ENCODE results near the gene OR9A2.

Gene OR9A2

GRCh38 chr7:143012409-143012808 is 14.5 kb downstream of the OR9A2 start:
- H3K4ac ChIP-seq (ENCODE audit: low read depth, low read length) = no peak overlapping the region
- DNase-seq = no peak
- no peak overlapping the region for H3K14ac ChIP-seq (ENCODE audit: low read length)
- no peak overlapping the region for H4K8ac ChIP-seq (ENCODE audit: low read depth, low read length)
- H2AFZ ChIP-seq (ENCODE audit: insufficient read depth, low read length, poor library complexity) = no peak overlapping the region
- H4K12ac ChIP-seq (ENCODE audit: low read depth, low read length) = no peak overlapping the region
- no peak overlapping the region for H3K4me3 ChIP-seq (ENCODE audit: low read depth, low read length)
- no peaks in the 10 kb centered on the region for H3K27me3 ChIP-seq (ENCODE audit: insufficient read depth, low read length)
- peaks cover 13% of the 10 kb centered on the region for H3K79me1 ChIP-seq (ENCODE audit: low read length)
- no peak overlapping the region for H3K27ac ChIP-seq (ENCODE audit: low read depth, low read length)
- no peak overlapping the region for H3K23ac ChIP-seq (ENCODE audit: low read length)
- H3K4me2 ChIP-seq (ENCODE audit: low read length) = no peak overlapping the region
- no peaks in the 10 kb centered on the region for H3K9me3 ChIP-seq (ENCODE audit: insufficient read depth, low read depth, low read length)
- no peak overlapping the region for H2BK5ac ChIP-seq (ENCODE audit: low read depth, low read length, poor library complexity)
- H2BK12ac ChIP-seq (ENCODE audit: low read length) = peak overlapping the region; percentile 51
- H3K18ac ChIP-seq (ENCODE audit: low read length) = no peak overlapping the region
- WGBS (ENCODE audit: extremely low coverage, insufficient coverage, insufficient read length) = 100% methylated on average over 2 of the region's 4 CpGs
- peaks cover 2% of the 10 kb centered on the region for H3K79me2 ChIP-seq (ENCODE audit: control insufficient read depth, insufficient read depth, low read length, poor library complexity)
- H2BK120ac ChIP-seq (ENCODE audit: insufficient read depth, low read length, poor library complexity) = no peak overlapping the region
- no peak overlapping the region for H3K9ac ChIP-seq (ENCODE audit: low read length)
- H3K4me1 ChIP-seq (ENCODE audit: control insufficient read depth in 1 of 2, insufficient read depth in 2 of 2, low read length in 2 of 2) = peaks cover 15% of the 10 kb centered on the region in 2 experiments
- no peaks in the 10 kb centered on the region for H3K36me3 ChIP-seq (ENCODE audit: control insufficient read depth in 1 of 2, insufficient read depth in 2 of 2, low read length in 2 of 2)
- H4K91ac ChIP-seq (ENCODE audit: low read depth, low read length) = peak overlapping the region; percentile 26
- H2AK5ac ChIP-seq (ENCODE audit: low read length) = peak overlapping the region; percentile 79

GRCh38 chr7:143012001-143012400 is 14.9 kb downstream of the OR9A2 start:
- Histone ChIP-seq H2BK5ac (ENCODE audit: low read depth, low read length, poor library complexity) (no peak overlapping the region), H3K18ac (ENCODE audit: low read length) (no peak overlapping the region), H2AFZ (ENCODE audit: insufficient read depth, low read length, poor library complexity) (no peak overlapping the region), H3K27ac (ENCODE audit: low read depth, low read length) (no peak overlapping the region), H4K91ac (ENCODE audit: low read depth, low read length) (no peak overlapping the region), H3K23ac (ENCODE audit: low read length) (no peak overlapping the region), H4K8ac (ENCODE audit: low read depth, low read length) (no peak overlapping the region), H3K79me1 (ENCODE audit: low read length) (peaks cover 11% of the 10 kb centered on the region), H3K9ac (ENCODE audit: low read length) (no peak overlapping the region), H3K4me2 (ENCODE audit: low read length) (no peak overlapping the region), H3K4ac (ENCODE audit: low read depth, low read length) (no peak overlapping the region), H3K36me3 (ENCODE audit: control insufficient read depth in 1 of 2, insufficient read depth in 2 of 2, low read length in 2 of 2) (no peaks in the 10 kb centered on the region), H2BK120ac (ENCODE audit: insufficient read depth, low read length, poor library complexity) (no peak overlapping the region), H3K4me3 (ENCODE audit: low read depth, low read length) (no peak overlapping the region), H3K4me1 (ENCODE audit: control insufficient read depth in 1 of 2, insufficient read depth in 2 of 2, low read length in 2 of 2) (peaks cover 13% of the 10 kb centered on the region in 2 experiments), H4K12ac (ENCODE audit: low read depth, low read length) (no peak overlapping the region), H3K27me3 (ENCODE audit: insufficient read depth, low read length) (no peaks in the 10 kb centered on the region), H3K14ac (ENCODE audit: low read length) (no peak overlapping the region), H3K9me3 (ENCODE audit: insufficient read depth, low read depth, low read length) (no peaks in the 10 kb centered on the region), H2AK5ac (ENCODE audit: low read length) (no peak overlapping the region), H2BK12ac (ENCODE audit: low read length) (no peak overlapping the region), H3K79me2 (ENCODE audit: control insufficient read depth, insufficient read depth, low read length, poor library complexity) (peaks cover 2% of the 10 kb centered on the region)
- DNase-seq = no peak
- WGBS (ENCODE audit: extremely low coverage, insufficient coverage, insufficient read length) = no CpG with 5 or more reads among the region's 7 CpGs

GRCh38 chr7:143008007-143008901 is 18.7 kb downstream of the OR9A2 start:
- Histone ChIP-seq H3K27ac (ENCODE audit: low read depth, low read length) (no peak overlapping the region), H2BK12ac (ENCODE audit: low read length) (peak overlapping the region; percentile 82)
- WGBS (ENCODE audit: extremely low coverage, insufficient coverage, insufficient read length) = no CpG with 5 or more reads among the region's 24 CpGs

GRCh38 chr7:143005632-143006260 is 21.2 kb downstream of the OR9A2 start:
- WGBS (ENCODE audit: extremely low coverage, insufficient coverage, insufficient read length) = no CpG with 5 or more reads among the region's 6 CpGs

More at GRCh38 chr7:143008007-143008901, 18.7 kb downstream of the OR9A2 start:
- Histone ChIP-seq H4K8ac (ENCODE audit: low read depth, low read length) (no peak overlapping the region), H3K4me2 (ENCODE audit: low read length) (no peak overlapping the region), H3K79me1 (ENCODE audit: low read length) (peaks cover 6% of the 10 kb centered on the region), H3K4me3 (ENCODE audit: low read depth, low read length) (no peak overlapping the region), H3K4me1 (ENCODE audit: control insufficient read depth in 1 of 2, insufficient read depth in 2 of 2, low read length in 2 of 2) (peaks cover 4 to 7% of the 10 kb centered on the region in 2 experiments), H3K36me3 (ENCODE audit: control insufficient read depth in 1 of 2, insufficient read depth in 2 of 2, low read length in 2 of 2) (no peaks in the 10 kb centered on the region), H2BK120ac (ENCODE audit: insufficient read depth, low read length, poor library complexity) (no peak overlapping the region), H3K9ac (ENCODE audit: low read length) (no peak overlapping the region), H3K18ac (ENCODE audit: low read length) (no peak overlapping the region), H3K27me3 (ENCODE audit: insufficient read depth, low read length) (no peaks in the 10 kb centered on the region), H3K23ac (ENCODE audit: low read length) (no peak overlapping the region), H2AK5ac (ENCODE audit: low read length) (no peak overlapping the region), H3K4ac (ENCODE audit: low read depth, low read length) (no peak overlapping the region), H3K79me2 (ENCODE audit: control insufficient read depth, insufficient read depth, low read length, poor library complexity) (peaks cover 2% of the 10 kb centered on the region), H3K14ac (ENCODE audit: low read length) (no peak overlapping the region), H3K9me3 (ENCODE audit: insufficient read depth, low read depth, low read length) (no peaks in the 10 kb centered on the region), H4K91ac (ENCODE audit: low read depth, low read length) (peak overlapping the region; percentile 11), H2AFZ (ENCODE audit: insufficient read depth, low read length, poor library complexity) (no peak overlapping the region), H2BK5ac (ENCODE audit: low read depth, low read length, poor library complexity) (no peak overlapping the region), H4K12ac (ENCODE audit: low read depth, low read length) (no peak overlapping the region)
- peak; percentile 59 to 91 for DNase-seq

More at GRCh38 chr7:143005632-143006260, 21.2 kb downstream of the OR9A2 start:
- H3K14ac ChIP-seq (ENCODE audit: low read length) = no peak overlapping the region
- H3K79me1 ChIP-seq (ENCODE audit: low read length) = peaks cover 6% of the 10 kb centered on the region
- no peaks in the 10 kb centered on the region for H3K9me3 ChIP-seq (ENCODE audit: insufficient read depth, low read depth, low read length)
- no peak for DNase-seq
- no peak overlapping the region for H3K4ac ChIP-seq (ENCODE audit: low read depth, low read length)
- H3K27me3 ChIP-seq (ENCODE audit: insufficient read depth, low read length) = no peaks in the 10 kb centered on the region
- peaks cover 2% of the 10 kb centered on the region for H3K79me2 ChIP-seq (ENCODE audit: control insufficient read depth, insufficient read depth, low read length, poor library complexity)
- H2AFZ ChIP-seq (ENCODE audit: insufficient read depth, low read length, poor library complexity) = no peak overlapping the region
- no peak overlapping the region for H2AK5ac ChIP-seq (ENCODE audit: low read length)
- no peak overlapping the region for H3K23ac ChIP-seq (ENCODE audit: low read length)
- no peak overlapping the region for H2BK12ac ChIP-seq (ENCODE audit: low read length)
- no peak overlapping the region for H3K4me2 ChIP-seq (ENCODE audit: low read length)
- no peaks in the 10 kb centered on the region for H3K36me3 ChIP-seq (ENCODE audit: control insufficient read depth in 1 of 2, insufficient read depth in 2 of 2, low read length in 2 of 2)
- H4K8ac ChIP-seq (ENCODE audit: low read depth, low read length) = no peak overlapping the region
- no peak overlapping the region for H4K12ac ChIP-seq (ENCODE audit: low read depth, low read length)
- H3K27ac ChIP-seq (ENCODE audit: low read depth, low read length) = no peak overlapping the region
- H2BK120ac ChIP-seq (ENCODE audit: insufficient read depth, low read length, poor library complexity) = no peak overlapping the region
- no peak overlapping the region for H4K91ac ChIP-seq (ENCODE audit: low read depth, low read length)
- peaks cover 4 to 7% of the 10 kb centered on the region in 2 experiments for H3K4me1 ChIP-seq (ENCODE audit: control insufficient read depth in 1 of 2, insufficient read depth in 2 of 2, low read length in 2 of 2)
- no peak overlapping the region for H2BK5ac ChIP-seq (ENCODE audit: low read depth, low read length, poor library complexity)
- no peak overlapping the region for H3K9ac ChIP-seq (ENCODE audit: low read length)
- H3K18ac ChIP-seq (ENCODE audit: low read length) = no peak overlapping the region
- H3K4me3 ChIP-seq (ENCODE audit: low read depth, low read length) = no peak overlapping the region

Data from trophoblast cell (in vitro differentiated cells and primary cell).